K562 (cell line): ENCODE results near the gene SEH1L. TPM values are rescaled to one million over a fixed set of nuclear protein-coding genes. Genes with fewer than 3 reads are reported as not detected.

ENCODE experiments used
- ADNP ChIP-seq: fragments of 200-800 bp; sonication (Bioruptor generic); IDR thresholded peaks from 2 replicates; pipeline ENCODE4 v1.6.1; 2016; ENCODE audit warnings: missing genetic modification characterization, missing compliant biosample characterization
- CBX5 ChIP-seq: IDR thresholded peaks from 2 replicates; pipeline ENCODE4 v1.6.1; 2014; ENCODE audit warnings: low read depth, borderline replicate concordance
- KDM5B ChIP-seq: fragments of 200-600 bp; sonication (generic); IDR thresholded peaks from 2 replicates; pipeline ENCODE4 v1.6.1; 2012; ENCODE audit warnings: low read depth, mild to moderate bottlenecking, moderate library complexity, low read length, control low read depth, inconsistent platforms; ENCODE audit not compliant: insufficient replicate concordance
- SIN3B ChIP-seq: fragments of 450-650 bp; IDR thresholded peaks from 2 replicates; pipeline ENCODE4 v1.6.1; 2017; ENCODE audit warnings: low read depth, mild to moderate bottlenecking, moderate library complexity
- SMC3 ChIP-seq: conservative IDR thresholded peaks from 2 replicates; pipeline ENCODE4 v1.6.1; 2011; ENCODE audit warnings: low read depth, low read length, improper control_type of control experiment; ENCODE audit not compliant: insufficient read depth
- TEAD1 ChIP-seq, 2 experiments: fragments of 450-650 bp in 1 of 2; sonication (generic) in 1 of 2; formaldehyde crosslinking; IDR thresholded peaks; 2 replicates each; pipeline versions ENCODE4 v1.4.0 to v1.8.0; 2020 to 2022; ENCODE audit warnings: mild to moderate bottlenecking in 2 of 2, missing genetic modification reagents in 1 of 2
- ZBTB2 ChIP-seq: fragments of 450-650 bp; IDR thresholded peaks from 2 replicates; pipeline ENCODE4 v1.6.1; 2016; ENCODE audit warnings: antibody characterized with exemption
- ZHX1 ChIP-seq: fragments of 150-350 bp; conservative IDR thresholded peaks from 2 replicates; pipeline ENCODE4 v1.6.1; 2014; ENCODE audit warnings: low read length
- ZNF280B ChIP-seq: fragments of 250-450 bp; sonication (Bioruptor Pico); IDR thresholded peaks from 2 replicates; pipeline ENCODE4 v1.5.1; 2021; ENCODE audit warnings: mild to moderate bottlenecking
- ZNF449 ChIP-seq: fragments of 250-450 bp; sonication (Bioruptor Pico); IDR thresholded peaks from 2 replicates; pipeline ENCODE4 v1.8.0; 2022; ENCODE audit warnings: moderate library complexity, mild to moderate bottlenecking, inconsistent platforms
- polyA plus RNA-seq, 8 experiments: library from polyadenylated mRNA; depleted of rRNA in 4 of 8; stranded (reverse) in 5 of 8; unstranded in 3 of 8; fragments of >200 nt; fragmentation: Nextera tagmentation in 2 of 8; fragmentation: Illumina TruSeq in 1 of 8; extraction: Ambion mirVana in 2 of 8; extraction: Trizol in 1 of 8; gene quantifications; 2 replicates each; pipeline versions ENCODE4 v1.2.1 to v1.2.3, GENCODE V29; 2011 to 2014; ENCODE audit warnings: inconsistent platforms in 1 of 8, missing spikeins in 1 of 8
- total RNA-seq, 7 experiments: library from RNA; depleted of rRNA in 6 of 7; stranded (reverse); fragments of >200 nt in 6 of 7; fragmentation: Illumina TruSeq in 2 of 7; extraction: Trizol in 2 of 7; gene quantifications; 2 replicates each; pipeline versions ENCODE4 v1.2.1 to v1.2.3, GENCODE V29; 2011 to 2021; ENCODE audit warnings: low replicate concordance in 1 of 7
- TF ChIP-seq, protein P1 (sequence below): fragments of 250-450 bp; sonication (Bioruptor Pico); IDR thresholded peaks from 2 replicates; pipeline ENCODE4 v1.4.0; 2020; ENCODE audit warnings: mild to moderate bottlenecking, moderate library complexity, borderline replicate concordance
- TF ChIP-seq, protein P2 (sequence below): fragments of 450-650 bp; formaldehyde crosslinking; IDR thresholded peaks from 2 replicates; pipeline ENCODE4 v1.4.0; 2020; ENCODE audit warnings: mild to moderate bottlenecking, moderate library complexity

SEH1L gene
- total and polyA plus RNA-seq, 9 of the 15 experiments (the other 6 are each of a cell fraction or from before 2014, with no cell fraction given), result 62.2 to 180 (median 108) TPM

DNA sequence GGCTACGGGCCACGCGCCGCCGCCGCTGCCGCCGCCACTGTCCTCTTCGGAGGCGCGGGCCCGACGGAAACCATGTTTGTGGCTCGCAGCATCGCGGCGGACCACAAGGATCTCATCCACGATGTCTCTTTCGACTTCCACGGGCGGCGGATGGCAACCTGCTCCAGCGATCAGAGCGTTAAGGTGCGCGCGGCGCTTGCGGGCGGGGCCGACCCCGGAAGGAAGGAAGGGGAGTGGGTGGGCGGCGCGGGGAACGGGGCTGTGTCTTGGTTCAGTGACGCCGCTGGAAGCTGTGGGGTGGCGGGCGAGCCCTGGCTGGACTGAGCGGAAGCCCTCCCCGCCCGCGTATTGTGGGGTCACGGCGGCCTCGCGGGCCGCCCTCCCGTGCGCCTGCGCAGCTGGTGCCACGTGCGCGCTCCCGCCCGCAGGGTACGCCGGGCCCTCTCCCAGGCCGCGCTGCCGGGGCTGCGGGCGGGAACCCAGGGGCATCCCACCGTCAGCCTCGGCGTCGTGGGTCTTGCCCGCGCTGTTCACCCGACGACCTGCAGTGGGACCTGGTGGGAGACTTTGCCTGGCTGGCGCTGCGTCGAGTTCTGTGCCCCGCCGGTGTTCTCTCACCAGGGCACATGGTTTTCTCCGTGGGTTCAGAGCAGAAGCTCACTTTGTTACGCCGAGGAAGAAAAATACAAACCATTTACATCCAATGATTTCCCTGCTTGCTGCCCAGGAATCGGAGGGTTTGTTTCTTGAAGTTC is 416 bp downstream of the SEH1L start (continued):
- TF ChIP-seq TEAD1 (CRISPR knock-in tag; IDR thresholded peaks at IDR 0.05) (peak in 1 of 2 experiments; percentile 95; a peak in 3 of 4 replicates), ZBTB2 (peak; percentile 54; the same call in 1 of the 2 replicates), SIN3B (no peak), SMC3 (no peak), KDM5B (peak; percentile 86), ADNP (tag) (no peak), ZNF449 (CRISPR knock-in tag) (no peak), ZHX1 (no peak), ZNF280B (CRISPR knock-in tag) (no peak), CBX5 (no peak)
- TF ChIP-seq, protein P1, sequence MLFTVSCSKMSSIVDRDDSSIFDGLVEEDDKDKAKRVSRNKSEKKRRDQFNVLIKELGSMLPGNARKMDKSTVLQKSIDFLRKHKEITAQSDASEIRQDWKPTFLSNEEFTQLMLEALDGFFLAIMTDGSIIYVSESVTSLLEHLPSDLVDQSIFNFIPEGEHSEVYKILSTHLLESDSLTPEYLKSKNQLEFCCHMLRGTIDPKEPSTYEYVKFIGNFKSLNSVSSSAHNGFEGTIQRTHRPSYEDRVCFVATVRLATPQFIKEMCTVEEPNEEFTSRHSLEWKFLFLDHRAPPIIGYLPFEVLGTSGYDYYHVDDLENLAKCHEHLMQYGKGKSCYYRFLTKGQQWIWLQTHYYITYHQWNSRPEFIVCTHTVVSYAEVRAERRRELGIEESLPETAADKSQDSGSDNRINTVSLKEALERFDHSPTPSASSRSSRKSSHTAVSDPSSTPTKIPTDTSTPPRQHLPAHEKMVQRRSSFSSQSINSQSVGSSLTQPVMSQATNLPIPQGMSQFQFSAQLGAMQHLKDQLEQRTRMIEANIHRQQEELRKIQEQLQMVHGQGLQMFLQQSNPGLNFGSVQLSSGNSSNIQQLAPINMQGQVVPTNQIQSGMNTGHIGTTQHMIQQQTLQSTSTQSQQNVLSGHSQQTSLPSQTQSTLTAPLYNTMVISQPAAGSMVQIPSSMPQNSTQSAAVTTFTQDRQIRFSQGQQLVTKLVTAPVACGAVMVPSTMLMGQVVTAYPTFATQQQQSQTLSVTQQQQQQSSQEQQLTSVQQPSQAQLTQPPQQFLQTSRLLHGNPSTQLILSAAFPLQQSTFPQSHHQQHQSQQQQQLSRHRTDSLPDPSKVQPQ (CRISPR knock-in tag), result no peak
- TF ChIP-seq, protein P2, sequence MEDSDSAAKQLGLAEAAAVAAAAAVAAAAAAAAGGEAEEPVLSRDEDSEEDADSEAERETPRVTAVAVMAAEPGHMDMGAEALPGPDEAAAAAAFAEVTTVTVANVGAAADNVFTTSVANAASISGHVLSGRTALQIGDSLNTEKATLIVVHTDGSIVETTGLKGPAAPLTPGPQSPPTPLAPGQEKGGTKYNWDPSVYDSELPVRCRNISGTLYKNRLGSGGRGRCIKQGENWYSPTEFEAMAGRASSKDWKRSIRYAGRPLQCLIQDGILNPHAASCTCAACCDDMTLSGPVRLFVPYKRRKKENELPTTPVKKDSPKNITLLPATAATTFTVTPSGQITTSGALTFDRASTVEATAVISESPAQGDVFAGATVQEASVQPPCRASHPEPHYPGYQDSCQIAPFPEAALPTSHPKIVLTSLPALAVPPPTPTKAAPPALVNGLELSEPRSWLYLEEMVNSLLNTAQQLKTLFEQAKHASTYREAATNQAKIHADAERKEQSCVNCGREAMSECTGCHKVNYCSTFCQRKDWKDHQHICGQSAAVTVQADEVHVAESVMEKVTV, result no peak
